ENCODE results near the gene AFAP1. TPM values are rescaled to one million over a fixed set of nuclear protein-coding genes. Genes with fewer than 3 reads are reported as not detected.

Gene AFAP1
- total and polyA plus RNA-seq, 2 donors (not counting 3 experiments of a cell fraction or from before 2014, with no cell fraction given): 32.3 to 103 TPM

- no peak for FAIRE-seq
- peak; percentile 83 for DNase-seq (ENCODE audit: low read depth, low spot score)
- CTCF ChIA-PET: interaction anchor here (1.0 to 2.5 kb wide), 7 partner anchors 10 to 153 kb away, joined by 3 to 17 read pairs (median 8); partner anchors contain the start of gene AFAP1
- H2AFZ ChIP-seq (ENCODE audit: low read depth, low read length): no peak overlapping the region
- H3K79me2 ChIP-seq (ENCODE audit: control insufficient read depth, insufficient read depth, low read length): no peaks in the 10 kb centered on the region
- H3K9ac ChIP-seq (replicated peaks; ENCODE audit: extremely low read depth, insufficient read depth, low read length): peak overlapping the region; percentile 41
- no peaks in the 10 kb centered on the region for H3K27me3 ChIP-seq (ENCODE audit: control insufficient read depth in 2 of 2, insufficient read depth in 2 of 2, low read length in 2 of 2)
- H3K4me2 ChIP-seq (ENCODE audit: insufficient read depth, low read length): peak overlapping the region; percentile 48
- no peaks in the 10 kb centered on the region for H3K9me3 ChIP-seq (replicated peaks; ENCODE audit: control insufficient read depth, insufficient read depth, low read length)
- peak overlapping the region; percentile 93 for H3K27ac ChIP-seq (ENCODE audit: insufficient read depth, low read depth, low read length)
- no peak for TF ChIP-seq GATA2 (IDR thresholded peaks at IDR 0.05; ENCODE audit: insufficient read depth, insufficient read length, low read depth, low read length)
- TF ChIP-seq MYC (IDR thresholded peaks at IDR 0.05; ENCODE audit: low read depth, low read length): no peak
- TF ChIP-seq JUN (IDR thresholded peaks at IDR 0.05; ENCODE audit: borderline replicate concordance, insufficient read depth, insufficient read length, low read depth): no peak
- no peak for TF ChIP-seq POLR2A (IDR thresholded peaks at IDR 0.05; ENCODE audit: low read depth, low read length)
- no peak for TF ChIP-seq FOS (IDR thresholded peaks at IDR 0.05; ENCODE audit: borderline replicate concordance, insufficient read depth, low read length)
- no peak for TF ChIP-seq CTCF (IDR thresholded peaks at IDR 0.05; ENCODE audit: extremely low read depth in 1 of 2, insufficient read depth in 1 of 2, low read depth in 1 of 2, low read length in 2 of 2)
- no peak for TF ChIP-seq POLR2AphosphoS5 (IDR thresholded peaks at IDR 0.05; ENCODE audit: insufficient read depth, low read depth, low read length)
- TF ChIP-seq, protein P1, sequence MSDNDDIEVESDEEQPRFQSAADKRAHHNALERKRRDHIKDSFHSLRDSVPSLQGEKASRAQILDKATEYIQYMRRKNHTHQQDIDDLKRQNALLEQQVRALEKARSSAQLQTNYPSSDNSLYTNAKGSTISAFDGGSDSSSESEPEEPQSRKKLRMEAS (IDR thresholded peaks at IDR 0.05; ENCODE audit: insufficient read depth, insufficient read length): no peak
- no peak for TF ChIP-seq EZH2 (IDR thresholded peaks at IDR 0.05; ENCODE audit: borderline replicate concordance, low read depth, low read length, severe bottlenecking)
- POLR2A ChIA-PET: interaction anchor here (1.8 to 2.2 kb wide), 2 partner anchors 18 to 151 kb away, joined by 5 to 18 read pairs; partner anchors contain the start of gene AFAP1
- H3K4me1 ChIP-seq (ENCODE audit: control insufficient read depth, extremely low read depth, insufficient read depth, low read length): peaks cover 38% of the 10 kb centered on the region
- H3K36me3 ChIP-seq (ENCODE audit: control insufficient read depth in 2 of 2, extremely low read depth in 1 of 2, insufficient read depth in 2 of 2, low read length in 2 of 2): no peaks in the 10 kb centered on the region
- dilution Hi-C loops (cut with MboI; ENCODE audit: extremely low pct_ligation_motif_present, low sequenced_read_pairs): no loop called here
- no peaks in the 10 kb centered on the region for H3K9me1 ChIP-seq (replicated peaks; ENCODE audit: control insufficient read depth, extremely low read depth, insufficient read depth, low read length)
- no peaks in the 10 kb centered on the region for H4K20me1 ChIP-seq (replicated peaks; ENCODE audit: control insufficient read depth, extremely low read depth, insufficient read depth, low read length)
- H3K4me3 ChIP-seq (replicated peaks in 1 of 3; ENCODE audit: insufficient read depth in 1 of 3, low read depth in 1 of 3, low read length in 3 of 3): no peak overlapping the region
- no TSS peak for BruUV-seq (replicated peaks)
- intact Hi-C loops (cut with micrococcal nuclease): loop anchor here (1.0 kb wide), 5 partner anchors 11 to 100 kb away; partner anchors contain the start of gene AFAP1
Measured at GRCh38 chr4:7956934-7957656, 17.4 kb upstream of the AFAP1 start.
